Measurements from ENCODE around the gene ACTR1A. TPM values are rescaled to one million over a fixed set of nuclear protein-coding genes. Genes with fewer than 3 reads are reported as not detected.
A peak's percentile ranks its signal among the peaks of the same experiment; 100 is the strongest.

Gene ACTR1A
- total and polyA plus RNA-seq, 9 of the 15 experiments (the other 6 are each of a cell fraction or from before 2014, with no cell fraction given), result 36.3 to 77.2 (median 49.6) TPM

DNA sequence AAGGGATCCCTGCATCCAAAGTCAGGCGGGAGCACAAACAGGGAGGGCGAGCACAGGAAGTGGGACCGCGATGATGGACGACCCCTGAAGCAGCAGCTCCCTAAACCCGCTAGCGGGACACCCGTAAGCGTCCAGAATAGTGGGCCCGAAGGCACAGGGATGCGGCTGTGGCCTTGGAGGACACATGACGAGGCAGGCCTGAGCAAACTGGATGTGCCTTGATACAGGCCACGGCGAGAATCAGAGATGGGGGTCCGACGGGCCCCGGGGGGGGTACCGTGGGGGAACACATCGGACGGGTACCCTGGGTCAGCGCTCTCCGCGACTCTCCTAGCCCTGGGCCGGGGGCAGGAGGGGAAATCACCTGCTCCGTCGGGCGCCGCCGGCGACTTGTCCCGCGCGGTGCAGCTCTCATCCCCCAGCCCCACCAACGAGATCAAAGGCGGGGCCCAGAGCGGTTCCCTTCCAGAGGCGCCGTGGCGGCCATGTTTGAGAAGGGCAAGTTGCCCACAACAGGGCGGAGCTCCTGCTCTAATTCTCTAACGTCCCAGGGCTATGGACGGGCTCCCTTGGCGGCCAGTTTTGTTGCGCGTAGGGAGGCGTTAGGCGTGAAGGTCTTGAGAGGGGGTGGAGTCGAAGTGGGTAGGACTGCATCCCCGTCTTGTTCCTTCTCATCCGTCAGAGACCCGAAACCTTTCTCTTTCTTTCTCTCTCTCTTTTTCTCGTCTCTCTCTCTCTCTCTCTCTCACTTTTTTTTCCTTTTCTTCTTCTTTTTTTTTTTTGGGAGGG is 70.2 kb downstream of the ACTR1A start, which contains the start of gene CUEDC2 (continued):
- TF ChIP-seq RNF2 (IDR thresholded peaks at IDR 0.05) (peak; percentile 22; the same call in 1 of the 2 replicates), HDAC1 (IDR thresholded peaks at IDR 0.05) (no peak), EP300 (IDR thresholded peaks at IDR 0.05; ENCODE audit: low read length) (peak; percentile 40; the same call in 1 of the 2 replicates), ATF1 (CRISPR knock-in tag; IDR thresholded peaks at IDR 0.05) (no peak), ATF1 (tag; IDR thresholded peaks at IDR 0.05) (peak; percentile 60), SAFB (IDR thresholded peaks at IDR 0.05; ENCODE audit: borderline replicate concordance, low read depth, low read length) (no peak), POU5F1 (IDR thresholded peaks at IDR 0.05; ENCODE audit: borderline replicate concordance, low read depth, low read length, partially characterized antibody) (peak; percentile 96), POLR2A (conservative IDR thresholded peaks at IDR 0.05) (peak; percentile 79), PHF8 (IDR thresholded peaks at IDR 0.05; ENCODE audit: borderline replicate concordance, low read length) (peak; percentile 69; the same call in 1 of the 2 replicates), FOXJ3 (CRISPR knock-in tag; IDR thresholded peaks at IDR 0.05) (no peak), MAZ (CRISPR knock-in tag; conservative IDR thresholded peaks at IDR 0.05 in 1 of 2, IDR thresholded peaks at IDR 0.05 in 1 of 2) (peak; percentile 46 to 87; a peak in 3 of 4 replicates), MXI1 (IDR thresholded peaks at IDR 0.05; ENCODE audit: low read depth, low read length) (peak; percentile 40; the same call in 1 of the 2 replicates), ZNF239 (CRISPR knock-in tag; IDR thresholded peaks at IDR 0.05) (0 out of 2 replicates have a peak, but pooled peaks have one; percentile 10), SRF (CRISPR knock-in tag; IDR thresholded peaks at IDR 0.05) (peak in 1 of 2 experiments; percentile 65; a peak in 2 of 4 replicates)
- TF ChIP-seq, protein P1, sequence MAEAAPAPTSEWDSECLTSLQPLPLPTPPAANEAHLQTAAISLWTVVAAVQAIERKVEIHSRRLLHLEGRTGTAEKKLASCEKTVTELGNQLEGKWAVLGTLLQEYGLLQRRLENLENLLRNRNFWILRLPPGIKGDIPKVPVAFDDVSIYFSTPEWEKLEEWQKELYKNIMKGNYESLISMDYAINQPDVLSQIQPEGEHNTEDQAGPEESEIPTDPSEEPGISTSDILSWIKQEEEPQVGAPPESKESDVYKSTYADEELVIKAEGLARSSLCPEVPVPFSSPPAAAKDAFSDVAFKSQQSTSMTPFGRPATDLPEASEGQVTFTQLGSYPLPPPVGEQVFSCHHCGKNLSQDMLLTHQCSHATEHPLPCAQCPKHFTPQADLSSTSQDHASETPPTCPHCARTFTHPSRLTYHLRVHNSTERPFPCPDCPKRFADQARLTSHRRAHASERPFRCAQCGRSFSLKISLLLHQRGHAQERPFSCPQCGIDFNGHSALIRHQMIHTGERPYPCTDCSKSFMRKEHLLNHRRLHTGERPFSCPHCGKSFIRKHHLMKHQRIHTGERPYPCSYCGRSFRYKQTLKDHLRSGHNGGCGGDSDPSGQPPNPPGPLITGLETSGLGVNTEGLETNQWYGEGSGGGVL (CRISPR knock-in tag; IDR thresholded peaks at IDR 0.05), result no peak
- TF ChIP-seq, protein P2, sequence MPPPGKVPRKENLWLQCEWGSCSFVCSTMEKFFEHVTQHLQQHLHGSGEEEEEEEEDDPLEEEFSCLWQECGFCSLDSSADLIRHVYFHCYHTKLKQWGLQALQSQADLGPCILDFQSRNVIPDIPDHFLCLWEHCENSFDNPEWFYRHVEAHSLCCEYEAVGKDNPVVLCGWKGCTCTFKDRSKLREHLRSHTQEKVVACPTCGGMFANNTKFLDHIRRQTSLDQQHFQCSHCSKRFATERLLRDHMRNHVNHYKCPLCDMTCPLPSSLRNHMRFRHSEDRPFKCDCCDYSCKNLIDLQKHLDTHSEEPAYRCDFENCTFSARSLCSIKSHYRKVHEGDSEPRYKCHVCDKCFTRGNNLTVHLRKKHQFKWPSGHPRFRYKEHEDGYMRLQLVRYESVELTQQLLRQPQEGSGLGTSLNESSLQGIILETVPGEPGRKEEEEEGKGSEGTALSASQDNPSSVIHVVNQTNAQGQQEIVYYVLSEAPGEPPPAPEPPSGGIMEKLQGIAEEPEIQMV (tag; conservative IDR thresholded peaks at IDR 0.05; ENCODE audit: low read depth), result no peak
- TF ChIP-seq, protein P3, sequence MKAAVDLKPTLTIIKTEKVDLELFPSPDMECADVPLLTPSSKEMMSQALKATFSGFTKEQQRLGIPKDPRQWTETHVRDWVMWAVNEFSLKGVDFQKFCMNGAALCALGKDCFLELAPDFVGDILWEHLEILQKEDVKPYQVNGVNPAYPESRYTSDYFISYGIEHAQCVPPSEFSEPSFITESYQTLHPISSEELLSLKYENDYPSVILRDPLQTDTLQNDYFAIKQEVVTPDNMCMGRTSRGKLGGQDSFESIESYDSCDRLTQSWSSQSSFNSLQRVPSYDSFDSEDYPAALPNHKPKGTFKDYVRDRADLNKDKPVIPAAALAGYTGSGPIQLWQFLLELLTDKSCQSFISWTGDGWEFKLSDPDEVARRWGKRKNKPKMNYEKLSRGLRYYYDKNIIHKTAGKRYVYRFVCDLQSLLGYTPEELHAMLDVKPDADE (conservative IDR thresholded peaks at IDR 0.05; ENCODE audit: control insufficient read depth, low read depth, low read length), result peak; percentile 59; the same call in 1 of the 2 replicates
